Aorta (tissue), 5 donors: ENCODE data around the gene FARP2. TPM values are rescaled to one million over a fixed set of nuclear protein-coding genes. Genes with fewer than 3 reads are reported as not detected.
"Not testable (repeated sequence)": the region's sequence is repeated elsewhere in the genome, so short reads cannot be mapped to it uniquely, and the experiment has no call there.

Source experiments
- ATAC-seq: fragments of 200-7000 bp; cut with Tn5 transposase; one replicate; pipeline ENCODE4 v1.9.1; 2022; ENCODE audit warnings: moderate library complexity; ENCODE audit not compliant: low FRiP score
- DNase-seq, 2 donors: peaks; one replicate each; pipeline ENCODE4 v3.0.0-alpha.2; 2020
- H3K27ac ChIP-seq, 2 donors: one replicate each; pipeline ENCODE4 v1.5.1; 2013; ENCODE audit warnings: low read length in 2 of 2, mild to moderate bottlenecking in 2 of 2, moderate library complexity in 2 of 2, control low read depth in 1 of 2, inconsistent platforms in 1 of 2, low read depth in 1 of 2
- H3K27me3 ChIP-seq, 2 donors: one replicate each; pipeline ENCODE4 v1.6.1; 2013; ENCODE audit warnings: control low read depth in 1 of 2, low read length in 1 of 2, mild to moderate bottlenecking in 1 of 2, moderate library complexity in 1 of 2; ENCODE audit not compliant: insufficient read depth in 2 of 2, control insufficient read depth in 1 of 2
- H3K36me3 ChIP-seq, 2 donors: one replicate each; pipeline ENCODE4 v1.6.1; 2013; ENCODE audit warnings: control low read depth in 1 of 2, low read length in 1 of 2, mild to moderate bottlenecking in 1 of 2; ENCODE audit not compliant: insufficient read depth in 2 of 2, control insufficient read depth in 1 of 2
- H3K4me1 ChIP-seq, 2 donors: one replicate each; pipeline ENCODE4 v1.6.1; 2013; ENCODE audit warnings: low read length in 2 of 2, control low read depth in 1 of 2, mild to moderate bottlenecking in 1 of 2, moderate library complexity in 1 of 2; ENCODE audit not compliant: insufficient read depth in 2 of 2, control insufficient read depth in 1 of 2
- H3K4me3 ChIP-seq, 2 donors: one replicate each; pipeline ENCODE4 v1.5.1; 2013; ENCODE audit warnings: low read length in 2 of 2, control low read depth in 1 of 2, mild to moderate bottlenecking in 1 of 2
- H3K9me3 ChIP-seq: one replicate; pipeline ENCODE4 v1.6.1; 2013; ENCODE audit warnings: mild to moderate bottlenecking, low read length; ENCODE audit not compliant: control insufficient read depth
- WGBS, 2 donors: extraction: QIAGEN DNeasy Blood & Tissue Kit; methylation state at CpG; one replicate each; pipeline ENCODE4 v1.1.7; 2013; 5-methylcytosine and 5-hydroxymethylcytosine counted together
- intact Hi-C, 2 donors: fragments of 100-400 bp; cut with DNase I; formaldehyde crosslinking; loops; one replicate each; pipeline versions ENCODE4 v1.14.2 to v1.15.0; 2022
- polyA plus RNA-seq, 2 donors: library from polyadenylated mRNA; stranded (reverse); fragments of 200-250 nt; gene quantifications; one replicate each; pipeline ENCODE4 v1.2.3, GENCODE V29; 2013
- total RNA-seq, 2 donors: library from RNA; stranded (reverse); fragmentation: NEBNext Ultra II Directional; extraction: Animal tissue kit (Norgen Biotek cat#: 25700); gene quantifications; one replicate each; pipeline ENCODE4 v1.2.1, GENCODE V29; 2021
- donor health status: healthy with polysubstance abuse.
- donor health status: Bipolar disorder and iron deficiency.
- donor health status: DM: no; HTN: no; CAD: no.
- donor health status: DM: no; HTN: no; CAD: no.
- donor health status: DM: yes; HTN: yes; CAD: no.

Gene FARP2
- total and polyA plus RNA-seq, 4 donors, result 16.4 to 64.4 (median 48.7) TPM

DNA sequence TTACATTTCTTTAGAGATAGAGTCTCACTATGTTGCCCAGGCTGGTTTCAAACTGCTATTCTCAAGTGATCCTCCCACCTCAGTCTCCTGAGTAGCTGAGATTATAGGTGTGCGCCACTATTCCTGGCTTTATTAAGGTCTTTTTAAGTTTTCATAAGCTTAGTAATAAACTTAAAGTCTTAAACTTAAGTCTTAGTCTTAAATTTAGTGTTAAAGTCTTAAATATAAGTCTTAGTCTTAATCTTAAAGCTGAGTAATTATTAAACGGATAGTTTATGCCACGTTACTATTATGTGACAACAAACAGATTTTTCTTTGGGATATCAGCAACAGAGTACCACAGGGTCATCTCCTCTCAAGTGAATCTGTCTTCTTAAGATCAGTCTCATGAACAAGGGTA, 12.6 kb downstream of the FARP2 start:
- H3K27ac ChIP-seq, result no peak overlapping the region
- peaks cover 0 to 7% of the 10 kb centered on the region in 2 donors for H3K4me1 ChIP-seq
- DNase-seq, result no peak
- 94 to 96% methylated on average over 3 of the region's 3 CpGs for whole genome bisulfite sequencing, 2 donors
- ATAC-seq, result no peak
- no peak overlapping the region for H3K4me3 ChIP-seq
- H3K9me3 ChIP-seq, result no peaks in the 10 kb centered on the region
- H3K36me3 ChIP-seq, result no peaks in the 10 kb centered on the region
- intact Hi-C loops, result no loop called here
- no peaks in the 10 kb centered on the region for H3K27me3 ChIP-seq

GRCh38 chr2:241372361-241372992, 16.4 kb downstream of the FARP2 start:
- Histone ChIP-seq H3K4me3 (no peak overlapping the region), H3K9me3 (no peaks in the 10 kb centered on the region), H3K27ac (no peak overlapping the region), H3K36me3 (no peaks in the 10 kb centered on the region), H3K4me1 (peaks cover 0 to 3% of the 10 kb centered on the region in 2 donors), H3K27me3 (no peaks in the 10 kb centered on the region)
- no peak for DNase-seq
- no peak for ATAC-seq
- 33 to 43% methylated on average over 11 of the region's 11 CpGs for WGBS, 2 donors
- intact Hi-C loops, result no loop called here

GRCh38 chr2:241373446-241373845, 17.4 kb downstream of the FARP2 start:
- DNase-seq (no peak), ATAC-seq (no peak)
- H3K9me3 ChIP-seq, result no peaks in the 10 kb centered on the region
- peaks cover 0 to 2% of the 10 kb centered on the region in 2 donors for H3K4me1 ChIP-seq
- no peaks in the 10 kb centered on the region for H3K36me3 ChIP-seq
- H3K4me3 ChIP-seq, result no peak overlapping the region
- H3K27ac ChIP-seq, result no peak overlapping the region
- WGBS, 2 donors, result 95 to 96% methylated on average over 3 of the region's 3 CpGs
- intact Hi-C loops, result no loop called here
- H3K27me3 ChIP-seq, result no peaks in the 10 kb centered on the region

DNA sequence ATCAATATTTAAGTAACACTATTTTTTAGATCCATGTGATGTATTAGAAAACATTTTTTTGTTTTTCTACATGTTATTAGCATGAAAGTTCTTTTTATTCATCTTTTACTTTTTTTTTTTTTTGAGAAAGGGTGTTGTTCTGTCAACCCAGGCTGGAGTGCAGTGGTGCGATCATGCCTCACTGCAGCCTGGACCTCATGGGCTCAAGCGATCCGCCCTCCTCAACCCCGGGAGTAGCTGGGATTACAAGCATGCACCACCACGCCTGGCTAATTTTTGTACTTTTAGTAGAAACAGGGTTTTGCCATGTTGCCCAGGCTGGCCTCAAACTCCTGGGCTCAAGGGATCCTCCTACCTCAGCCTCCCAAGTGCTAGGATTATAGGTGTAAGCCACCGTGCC, 17.8 kb downstream of the FARP2 start:
- H3K4me3 ChIP-seq, intact Hi-C loops, ATAC-seq, DNase-seq, H3K27ac ChIP-seq, H3K9me3 ChIP-seq, H3K36me3 ChIP-seq, H3K4me1 ChIP-seq, H3K27me3 ChIP-seq: not testable (repeated sequence)
- 93 to 94% methylated on average over 6 of the region's 6 CpGs for WGBS, 2 donors

- Histone ChIP-seq H3K27ac (no peak overlapping the region), H3K4me3 (no peak overlapping the region), H3K27me3 (no peaks in the 10 kb centered on the region), H3K4me1 (peaks cover 3 to 10% of the 10 kb centered on the region in 2 donors), H3K9me3 (no peaks in the 10 kb centered on the region), H3K36me3 (no peaks in the 10 kb centered on the region)
- DNase-seq (no peak), ATAC-seq (no peak)
- 53 to 56% methylated on average over 1 of the region's 1 CpG for WGBS, 2 donors
- intact Hi-C loops, result no loop called here
Measured at GRCh38 chr2:241375300-241375699, 19.2 kb downstream of the FARP2 start.

DNA sequence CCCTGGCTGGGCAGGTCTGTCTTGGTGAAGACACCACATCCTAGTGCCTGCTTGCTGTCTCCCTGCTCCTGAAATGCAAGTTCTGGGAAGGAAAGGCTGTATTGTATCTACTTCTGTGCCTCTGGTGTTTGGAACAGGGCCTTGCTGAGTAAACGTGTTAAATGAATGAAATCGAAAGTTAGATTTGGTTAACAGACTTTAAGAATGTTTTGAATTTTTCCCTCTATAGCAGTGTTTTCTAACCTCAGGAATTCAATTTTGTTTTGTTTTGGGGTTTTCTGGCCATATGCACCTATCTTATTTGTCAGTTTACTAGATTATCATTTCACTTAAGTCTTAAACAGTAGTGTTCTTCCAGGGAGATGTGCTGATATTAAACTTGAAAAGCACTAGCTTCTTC, 20.7 kb downstream of the FARP2 start:
- DNase-seq, result no peak
- 85% methylated on average over 2 of the region's 2 CpGs for WGBS, 2 donors
- Histone ChIP-seq H3K4me3 (no peak overlapping the region), H3K27me3 (no peaks in the 10 kb centered on the region), H3K9me3 (no peaks in the 10 kb centered on the region), H3K27ac (no peak overlapping the region), H3K36me3 (no peaks in the 10 kb centered on the region), H3K4me1 (peaks cover 5 to 21% of the 10 kb centered on the region in 2 donors)
- intact Hi-C loops, result no loop called here
- no peak for ATAC-seq

DNA sequence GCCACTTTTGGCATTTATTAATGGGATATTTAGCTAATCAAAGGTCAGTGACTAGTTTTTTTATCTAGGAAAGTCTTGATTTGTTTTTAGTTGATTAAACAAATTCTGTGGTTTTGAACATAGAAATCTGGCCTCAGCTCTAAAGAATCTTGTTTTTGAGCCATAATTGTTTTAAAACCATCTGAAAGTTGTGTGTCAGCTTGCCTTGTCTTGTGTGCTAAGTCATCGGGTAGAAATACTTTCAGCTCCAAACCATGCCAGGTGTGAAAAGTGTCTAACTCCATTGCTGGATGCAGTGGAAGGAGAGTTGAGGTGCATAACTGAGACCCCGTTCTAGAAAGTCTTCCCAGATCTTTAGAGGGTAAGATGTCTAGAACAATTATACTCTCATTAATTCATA, 22.7 kb downstream of the FARP2 start:
- no peak overlapping the region for H3K4me3 ChIP-seq
- H3K27ac ChIP-seq, result peak overlapping the region; percentile 76 to 88
- no peaks in the 10 kb centered on the region for H3K36me3 ChIP-seq
- H3K9me3 ChIP-seq, result no peaks in the 10 kb centered on the region
- no peaks in the 10 kb centered on the region for H3K27me3 ChIP-seq
- H3K4me1 ChIP-seq, result peaks cover 6 to 21% of the 10 kb centered on the region in 2 donors
- intact Hi-C loops, result loop anchor here in 1 of 2 donors (1.0 kb wide), 1 partner anchor 23 kb away; the partner anchor contains the start of gene FARP2
- DNase-seq, result no peak
- WGBS, 2 donors, result 41 to 44% methylated on average over 2 of the region's 2 CpGs
- ATAC-seq, result no peak

- peak overlapping the region; percentile 83 to 94 for H3K27ac ChIP-seq
- H3K4me3 ChIP-seq, result no peak overlapping the region
- DNase-seq (no peak), ATAC-seq (peak; percentile 62)
- H3K36me3 ChIP-seq, result no peaks in the 10 kb centered on the region
- H3K9me3 ChIP-seq, result no peaks in the 10 kb centered on the region
- intact Hi-C loops, result loop anchor here (1.0 to 10.0 kb wide), 2 partner anchors 23 to 105 kb away; partner anchors contain the start of gene FARP2 (in 1 of the 2)
- 64 to 70% methylated on average over 9 of the region's 9 CpGs for WGBS, 2 donors
- no peaks in the 10 kb centered on the region for H3K27me3 ChIP-seq
- H3K4me1 ChIP-seq, result peaks cover 6 to 21% of the 10 kb centered on the region in 2 donors
Measured at GRCh38 chr2:241379481-241380480, 23.7 kb downstream of the FARP2 start.
